HG03575 (cell line): ENCODE measurements around the gene PYGM.

Experiments
- ATAC-seq: cut with Tn5 transposase; IDR thresholded peaks from one replicate; pipeline ENCODE4 v1.9.1; 2021; ENCODE audit not compliant: unreplicated experiment, insufficient number of reproducible peaks, low FRiP score; ENCODE audit errors: extremely low read depth

Gene PYGM

GRCh38 chr11:64759722-64760719 lies at the start of gene PYGM:
Gene PYGM (minus strand): TSS chr11:64759974. CDS start chr11:64759898, 76 bp downstream.
- ATAC-seq, result no peak

- ATAC-seq, result no peak
Observed at GRCh38 chr11:64805481-64805880, 45.7 kb upstream of the PYGM start.

GRCh38 chr11:64804346-64805210 lies 44.8 kb upstream of the PYGM start:
- no peak for ATAC-seq

DNA sequence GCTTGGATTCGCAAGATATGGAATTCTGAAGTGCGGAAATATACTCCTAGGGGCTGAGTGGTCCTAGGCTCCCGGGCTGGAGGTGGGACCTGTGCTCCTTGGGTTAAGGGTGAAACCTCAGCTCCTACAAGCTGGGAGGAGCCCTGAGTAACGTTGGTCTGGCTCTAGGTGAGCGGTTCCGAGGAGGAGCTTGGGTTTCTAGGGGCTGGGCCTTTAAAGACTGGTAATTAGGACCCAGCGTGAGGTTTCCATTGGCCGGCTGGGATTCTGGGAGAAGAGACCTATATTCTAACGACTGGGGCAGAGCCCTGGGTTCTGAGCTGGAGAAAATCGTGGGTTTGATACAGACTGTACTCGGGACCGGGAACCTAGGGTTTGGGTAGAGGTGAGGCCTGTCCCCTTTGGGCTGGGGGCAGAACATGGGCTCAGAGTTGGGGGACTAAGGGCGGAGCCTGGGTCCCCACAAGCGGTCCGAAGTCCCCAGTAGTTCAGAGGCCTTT lies 44.1 kb upstream of the PYGM start:
- no peak for ATAC-seq

DNA sequence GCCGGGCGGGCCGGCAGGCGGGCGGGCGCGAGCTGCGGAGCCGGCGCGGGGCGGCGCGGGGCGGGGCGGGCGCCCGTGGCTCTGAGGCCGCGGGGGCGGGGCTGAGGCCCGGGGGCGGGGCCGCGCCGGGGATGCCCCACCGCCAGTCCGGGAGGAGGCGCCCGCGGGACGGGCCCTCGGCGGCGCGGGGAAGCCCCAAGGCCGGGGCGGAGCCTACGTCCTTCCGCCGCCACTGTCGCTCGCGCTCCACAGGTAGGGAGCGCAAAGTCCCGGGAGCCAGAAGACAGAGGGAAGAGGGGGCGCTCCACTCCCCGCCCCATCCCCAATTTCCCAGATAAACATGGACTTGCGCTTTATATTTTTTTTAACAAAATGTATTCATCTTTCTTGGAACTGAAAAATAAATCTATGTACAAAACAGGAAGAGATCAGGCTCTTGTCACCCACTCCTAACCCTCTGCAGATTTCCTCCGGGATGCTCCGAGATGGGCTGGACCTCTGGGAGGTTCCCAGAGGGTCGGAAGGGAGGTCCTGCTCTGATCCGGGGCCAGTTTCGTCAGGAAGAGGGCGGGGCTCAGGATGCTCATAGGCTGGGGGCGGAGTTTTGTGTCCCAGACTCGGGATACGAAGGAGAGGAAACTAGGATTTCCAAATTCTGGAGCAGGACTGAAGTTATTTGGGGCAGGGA lies 43.5 kb upstream of the PYGM start, which contains the start of gene MAP4K2:
TSS of gene MAP4K2 (minus strand) at position 57 of the 688 bp plus-strand sequence. CDS start 65 bp downstream, outside the sequence.
- ATAC-seq, result no peak

- ATAC-seq, result no peak
Observed at GRCh38 chr11:64802370-64803157, 42.8 kb upstream of the PYGM start.

GRCh38 chr11:64801561-64802369 lies 42.0 kb upstream of the PYGM start:
- no peak for ATAC-seq

GRCh38 chr11:64801158-64801464 lies 41.3 kb upstream of the PYGM start:
- no peak for ATAC-seq

DNA sequence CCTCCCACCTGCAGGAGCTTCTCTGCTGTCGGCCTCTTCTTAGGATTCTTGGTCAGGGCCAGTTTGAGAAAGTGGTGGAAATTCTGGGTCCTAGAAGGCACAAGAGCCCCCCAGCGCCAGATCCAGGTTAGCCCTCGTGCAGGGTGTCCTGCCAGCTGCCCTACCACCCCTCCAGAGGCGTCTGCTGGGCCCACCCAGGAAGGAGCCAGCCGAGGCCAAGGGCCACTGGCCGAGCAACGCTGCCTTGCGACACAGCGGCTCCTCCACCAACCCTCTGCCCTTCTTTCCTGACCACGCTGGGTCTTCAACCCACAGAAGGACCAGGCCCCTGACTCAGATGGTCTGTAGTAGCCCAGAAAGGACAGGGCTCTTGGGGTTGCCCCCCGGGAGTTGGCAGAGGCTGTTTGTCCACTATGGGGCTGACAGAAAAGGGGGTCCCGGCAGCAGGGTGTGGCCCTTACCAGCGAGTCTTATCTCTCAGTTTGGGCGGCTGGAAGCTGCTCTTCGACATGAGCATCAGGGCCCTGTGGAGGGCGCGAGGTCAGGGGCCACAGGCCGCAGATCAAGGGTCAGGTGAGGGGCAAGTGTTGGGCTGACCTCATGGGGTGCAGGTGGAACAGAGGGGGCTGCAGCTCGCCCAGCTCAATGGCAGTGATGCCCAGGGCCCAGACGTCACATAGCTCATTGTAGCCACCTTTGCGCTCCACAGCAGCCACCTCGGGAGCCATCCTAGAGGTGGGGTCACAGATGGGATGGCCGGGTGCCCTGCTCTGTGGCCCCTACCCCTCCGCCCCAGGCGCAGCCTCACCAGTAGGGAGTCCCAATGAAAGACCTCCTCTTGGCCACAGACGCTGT lies 40.8 kb upstream of the PYGM start:
- ATAC-seq, result no peak

DNA sequence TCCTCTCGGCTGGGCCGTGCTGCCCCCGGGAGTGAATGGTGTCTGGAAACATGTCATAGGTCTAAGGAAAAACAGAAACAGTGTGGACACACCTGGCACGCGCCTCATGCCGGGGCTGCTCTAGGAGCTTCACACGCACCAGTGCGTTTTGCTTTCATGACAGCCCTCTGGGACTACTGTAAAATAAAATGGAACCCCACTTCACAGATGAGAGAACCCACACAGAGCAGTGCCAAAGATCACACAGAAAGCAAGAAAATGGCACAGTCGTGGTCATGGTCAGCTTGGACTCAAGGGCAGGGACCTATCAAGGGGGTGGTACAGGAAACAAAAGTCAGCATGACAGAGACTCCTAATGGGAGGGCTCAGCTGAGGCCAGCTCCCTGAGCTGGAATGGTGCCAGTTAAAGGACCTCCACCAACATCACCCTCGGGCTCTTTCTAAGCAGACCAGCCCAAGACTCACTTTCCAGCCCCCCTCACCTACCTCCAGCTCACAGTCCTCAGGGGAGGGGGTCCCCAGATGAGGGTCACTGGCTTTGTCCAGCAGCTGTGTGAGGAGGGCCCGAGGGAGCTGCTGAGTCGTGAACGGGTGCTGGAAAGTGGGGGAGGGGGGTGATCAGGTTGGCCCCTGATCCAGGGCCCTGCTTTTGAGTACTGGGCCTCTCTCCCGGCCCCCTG lies 40.0 kb upstream of the PYGM start:
- no peak for ATAC-seq

- no peak for ATAC-seq
Observed at GRCh38 chr11:64799256-64799622, 39.5 kb upstream of the PYGM start.

- no peak for ATAC-seq
Observed at GRCh38 chr11:64796757-64797541, 37.2 kb upstream of the PYGM start.

- ATAC-seq, result no peak
Observed at GRCh38 chr11:64796047-64796756, 36.4 kb upstream of the PYGM start.

DNA sequence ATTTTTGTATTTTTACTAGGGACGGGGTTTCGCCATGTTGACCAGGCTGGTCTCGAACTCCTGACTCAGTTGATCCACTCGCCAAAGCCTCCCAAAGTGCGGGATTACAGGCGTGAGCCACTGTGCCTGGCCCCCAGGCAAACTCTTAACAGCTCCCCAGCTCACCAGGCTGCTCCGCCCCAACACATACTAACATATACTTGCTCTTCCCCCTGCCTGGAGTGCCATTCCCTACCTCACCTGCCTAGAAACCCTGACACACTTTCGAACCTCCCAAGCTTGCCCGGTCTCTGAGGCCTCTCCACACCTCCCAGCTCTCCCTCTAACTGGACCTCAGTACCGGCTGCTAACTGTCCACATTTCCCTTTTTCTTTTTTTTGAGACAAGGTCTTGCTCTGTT lies 34.8 kb upstream of the PYGM start:
- no peak for ATAC-seq
